ENCODE measurements around the gene BCO2.

The BCO2 gene

DNA sequence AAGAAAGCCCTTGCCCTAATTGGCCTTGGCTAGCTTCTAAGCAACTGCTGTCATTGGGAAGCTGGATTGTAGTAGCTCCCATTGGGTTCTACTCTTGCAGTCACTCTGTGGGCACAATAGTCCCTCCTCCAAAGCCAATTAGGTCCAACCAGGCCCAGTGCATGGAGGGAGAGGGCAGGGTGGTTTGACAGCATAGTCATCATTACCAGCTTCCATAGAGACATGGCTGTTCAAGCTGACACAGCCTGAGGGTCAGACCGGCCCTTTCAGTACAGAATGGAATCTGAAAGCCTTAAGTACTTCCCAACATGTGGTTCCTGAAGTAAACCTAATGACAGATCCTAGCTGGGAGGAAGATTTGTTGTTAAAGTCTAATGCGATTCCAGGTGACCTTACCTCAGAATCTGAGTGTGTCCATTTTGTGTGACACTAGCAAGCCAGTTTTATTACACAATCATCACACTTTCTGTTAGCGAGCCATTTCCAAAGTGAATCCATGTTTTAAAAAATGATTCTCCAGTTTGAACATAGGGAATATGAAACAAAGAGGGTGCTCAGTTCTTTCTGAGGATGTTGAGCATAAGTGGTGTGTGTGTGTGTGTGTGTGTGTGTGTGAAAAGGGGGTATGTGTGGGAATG, 78.4 kb downstream of the BCO2 start:
- DNase-seq = no peak

DNA sequence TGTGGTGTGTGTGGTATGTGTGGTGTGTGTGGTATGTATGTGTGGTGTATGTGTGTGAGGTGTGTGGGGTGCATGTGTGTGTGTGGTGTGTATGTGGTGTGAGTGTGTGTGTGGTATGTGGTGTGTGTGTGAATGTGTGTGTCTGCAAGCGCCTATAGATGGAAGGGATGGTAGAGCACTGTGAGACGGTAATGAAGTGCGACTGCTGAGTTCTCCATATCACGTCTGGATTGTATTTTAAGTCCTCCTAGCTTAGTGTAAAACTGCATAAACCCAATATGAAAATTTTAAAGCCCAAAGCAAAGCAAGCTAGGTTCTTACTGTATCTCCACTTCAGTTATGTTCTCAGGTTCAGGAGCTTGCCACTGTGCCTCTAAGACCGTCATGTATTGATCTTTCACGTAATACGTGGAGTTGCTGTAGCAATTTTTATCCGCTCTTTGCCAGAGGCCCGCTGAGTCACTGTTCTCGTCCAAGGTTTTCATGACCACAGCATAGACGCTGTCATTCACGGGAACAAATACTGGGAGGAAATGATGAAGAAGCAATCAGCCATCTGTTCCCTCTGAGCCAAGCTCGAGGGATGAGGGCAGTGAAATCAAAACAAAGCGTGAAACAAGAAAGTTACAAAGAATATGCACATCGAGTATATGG, 79.9 kb downstream of the BCO2 start:
- DNase-seq = no peak

DNA sequence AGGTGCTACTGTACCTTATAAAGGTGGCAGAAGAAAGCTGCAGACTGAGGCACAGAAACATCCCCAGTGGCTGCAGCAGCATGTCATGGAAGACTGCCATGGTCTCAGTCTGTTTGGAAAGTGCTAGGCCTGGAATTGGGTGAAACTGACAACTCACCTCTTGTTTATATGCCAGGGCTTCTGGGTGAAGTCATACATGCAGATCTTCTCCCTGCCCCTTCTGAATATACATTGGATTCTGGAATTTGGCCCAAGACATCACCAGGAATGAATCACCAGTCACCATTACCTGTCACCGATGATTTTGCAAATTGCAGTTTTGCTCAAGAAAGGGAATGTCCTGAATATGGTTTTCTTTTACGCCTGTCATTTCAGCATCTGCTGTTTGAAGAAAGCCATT, 85.2 kb downstream of the BCO2 start, which contains the start of gene PLET1:
PLET1 (minus strand) TSS at position 371 of the 400 bp plus-strand sequence; CDS start at position 100, 271 bp downstream.
- no peak for DNase-seq

DNA sequence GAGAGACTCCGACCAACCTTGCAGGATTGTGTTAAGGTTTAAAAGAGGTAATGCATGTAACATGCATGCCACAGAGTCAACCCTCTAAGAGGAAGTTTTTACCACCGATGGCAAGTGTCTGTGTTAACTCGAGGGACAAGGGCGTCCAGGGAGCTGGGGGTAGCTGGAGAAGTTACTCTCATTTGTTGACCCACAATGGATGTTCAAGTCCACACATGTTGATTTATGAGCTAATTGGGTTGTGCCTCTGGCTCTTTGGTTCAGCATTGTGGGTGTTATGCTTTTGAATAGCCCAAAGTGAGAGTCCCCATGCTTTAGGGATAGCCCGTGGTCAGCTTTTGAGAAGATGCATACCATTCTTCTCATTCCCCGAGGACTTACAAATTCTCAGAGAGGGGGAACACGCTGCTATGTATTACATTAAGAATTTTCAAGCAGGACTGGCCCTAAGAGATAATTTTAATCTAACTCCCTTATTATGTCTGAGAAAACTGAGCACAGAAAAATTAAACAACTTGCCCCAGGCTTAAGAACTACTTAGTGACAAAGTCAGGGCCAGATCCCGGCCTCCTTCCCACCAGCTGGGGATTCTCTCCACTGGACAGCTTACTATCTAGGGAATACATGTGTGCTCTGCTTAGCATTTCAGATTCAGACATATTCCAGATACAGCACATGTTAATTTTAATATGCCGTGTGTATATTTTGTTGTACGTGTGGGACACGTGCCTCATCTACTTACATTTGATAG, 90.5 kb downstream of the BCO2 start:
- DNase-seq = no peak

DNA sequence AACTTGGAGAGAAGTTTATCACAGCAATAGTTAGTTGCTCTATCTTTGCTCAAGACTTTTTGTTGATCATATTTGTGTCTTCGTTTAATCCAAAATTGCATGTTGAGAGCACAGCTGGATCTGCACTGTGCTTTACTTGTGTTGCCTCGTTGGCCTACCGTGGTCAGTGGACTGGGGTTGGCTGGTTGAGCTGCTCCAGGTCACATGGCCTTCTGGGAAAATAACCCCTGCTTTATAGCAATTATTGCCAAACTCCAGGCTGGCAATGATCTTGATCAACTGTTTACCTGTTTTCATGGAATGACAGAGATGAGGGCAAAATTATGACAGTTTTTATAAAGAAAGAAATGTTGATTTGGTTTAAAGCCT, 91.1 kb downstream of the BCO2 start:
- DNase-seq = no peak

DNA sequence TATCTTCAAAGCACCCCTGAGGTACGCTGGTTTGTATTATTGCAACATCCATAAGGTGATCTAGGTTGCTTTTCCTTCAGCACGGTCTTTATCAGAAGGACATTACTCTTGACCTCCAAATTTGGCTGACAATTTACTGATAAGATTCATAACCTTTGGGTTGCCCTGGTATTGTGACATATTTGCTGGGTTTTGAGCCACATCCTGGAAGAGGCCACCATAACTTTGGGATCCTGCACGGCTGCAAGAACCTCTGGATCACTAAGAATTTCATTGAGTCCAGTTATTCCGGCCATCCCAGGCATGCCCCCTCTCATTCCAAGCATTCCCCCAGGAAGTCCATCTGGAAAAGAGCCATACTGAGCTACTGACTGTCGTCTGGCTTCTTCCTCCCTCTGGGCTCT, 91.9 kb downstream of the BCO2 start:
- no peak for DNase-seq

DNA sequence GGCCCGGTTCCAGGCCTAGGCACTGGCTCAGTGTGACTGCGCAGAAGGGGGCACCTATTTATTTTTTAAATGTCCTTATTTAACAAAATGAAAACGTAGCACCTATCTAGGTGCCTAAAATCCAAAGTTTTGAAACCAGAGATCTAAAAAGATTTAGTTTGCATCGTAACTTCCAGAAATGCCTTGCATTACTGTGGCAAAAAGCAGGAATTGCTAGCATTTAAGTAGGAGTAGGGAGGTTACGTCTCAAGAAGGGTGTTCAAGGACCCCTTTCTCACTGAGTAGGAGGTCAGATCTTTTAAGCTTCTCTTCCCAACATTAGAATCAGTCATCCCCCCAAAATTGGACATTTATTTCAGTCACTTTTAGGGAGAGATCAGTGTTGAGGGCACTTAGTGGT, 93.1 kb downstream of the BCO2 start:
- no peak for DNase-seq

All from T-helper 2 cell (primary cell).